GM18858 (cell line): ENCODE data around the gene TRPC3.

Experiments used
- ATAC-seq: cut with Tn5 transposase; IDR thresholded peaks from one replicate; pipeline ENCODE4 v1.9.1; 2021; ENCODE audit not compliant: unreplicated experiment

TRPC3 gene

GRCh38 chr4:121951521-121952110 is at the start of gene TRPC3:
Gene TRPC3 (minus strand): TSS chr4:121952060. CDS start chr4:121951680, 380 bp downstream.
- ATAC-seq = peak; percentile 26

DNA sequence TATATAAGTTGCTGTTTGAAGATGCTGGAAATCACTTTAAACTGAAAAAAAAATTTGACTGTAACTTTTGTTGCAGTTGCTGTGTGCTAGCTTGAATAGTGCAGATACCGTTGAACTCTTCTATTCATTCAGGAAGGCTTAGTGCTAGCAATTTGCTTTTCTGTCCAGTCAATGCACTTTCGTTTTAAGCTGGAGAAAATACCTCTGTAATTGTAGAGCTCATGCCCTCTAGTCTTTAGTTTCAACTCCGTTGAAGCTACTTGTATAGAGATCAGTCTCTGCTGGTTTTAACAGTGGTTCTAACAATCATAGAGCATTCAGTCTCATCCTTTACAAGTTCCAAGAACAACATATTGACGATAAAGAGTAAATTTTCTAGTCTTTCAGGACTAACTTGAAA is 49.0 kb upstream of the TRPC3 start:
- no peak for ATAC-seq

GRCh38 chr4:121998024-121998423 is 46.2 kb upstream of the TRPC3 start:
- ATAC-seq = no peak

DNA sequence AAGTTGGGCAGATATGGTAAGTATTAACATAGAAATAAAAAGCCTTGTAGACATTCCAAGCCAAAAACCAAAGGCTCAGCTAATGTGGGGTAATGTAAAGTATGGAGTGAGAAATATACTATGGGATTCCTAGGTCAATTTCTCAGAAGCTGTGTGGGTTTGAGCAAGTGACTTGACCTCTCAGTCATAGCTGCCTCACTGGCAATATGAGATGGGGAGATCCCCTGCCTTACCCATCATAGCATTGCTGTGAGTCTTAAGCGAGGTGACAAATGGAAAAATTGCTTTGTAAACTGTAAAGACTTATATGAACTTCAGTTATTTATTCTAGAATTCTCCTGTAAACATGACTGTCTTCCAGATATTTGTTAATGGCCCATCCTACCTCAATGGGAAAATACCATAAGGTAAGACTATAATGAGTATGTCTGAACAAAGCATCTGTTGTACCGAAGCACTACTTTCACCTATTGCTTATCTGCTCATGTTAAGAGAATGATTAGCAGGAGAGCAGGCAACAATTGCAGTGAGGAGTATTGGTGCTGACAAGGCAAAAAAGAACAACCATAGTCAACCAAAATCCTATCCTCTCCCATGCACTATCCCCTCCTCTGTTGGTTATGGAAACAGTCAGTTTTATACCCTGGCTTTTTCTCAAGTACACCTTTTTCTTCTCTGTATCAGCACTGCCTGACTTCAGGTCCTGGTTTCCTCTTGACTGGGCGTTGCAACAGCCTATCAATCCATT is 44.1 kb upstream of the TRPC3 start:
- no peak for ATAC-seq

DNA sequence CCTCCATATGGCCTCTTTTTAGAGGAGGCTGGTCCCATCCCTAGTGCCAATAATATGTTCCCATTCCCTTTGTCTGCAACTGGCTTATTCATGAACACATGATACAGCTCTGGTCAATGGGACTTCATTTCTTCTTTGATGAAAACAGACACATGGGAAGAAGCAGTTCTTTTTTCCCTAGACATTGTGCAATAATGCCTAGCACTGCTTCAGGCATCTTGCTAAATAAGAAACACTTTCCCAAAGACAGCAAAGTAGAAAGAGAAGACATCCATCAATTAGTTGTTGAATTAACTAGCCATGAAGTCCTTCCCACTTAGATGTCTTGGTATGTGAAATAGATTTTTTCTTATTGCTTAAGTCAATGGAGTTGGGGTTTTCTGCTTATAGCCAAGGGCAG is 40.1 kb upstream of the TRPC3 start:
- ATAC-seq = no peak

GRCh38 chr4:121990489-121990888 is 38.6 kb upstream of the TRPC3 start:
- no peak for ATAC-seq

GRCh38 chr4:121989715-121990114 is 37.9 kb upstream of the TRPC3 start:
- no peak for ATAC-seq

DNA sequence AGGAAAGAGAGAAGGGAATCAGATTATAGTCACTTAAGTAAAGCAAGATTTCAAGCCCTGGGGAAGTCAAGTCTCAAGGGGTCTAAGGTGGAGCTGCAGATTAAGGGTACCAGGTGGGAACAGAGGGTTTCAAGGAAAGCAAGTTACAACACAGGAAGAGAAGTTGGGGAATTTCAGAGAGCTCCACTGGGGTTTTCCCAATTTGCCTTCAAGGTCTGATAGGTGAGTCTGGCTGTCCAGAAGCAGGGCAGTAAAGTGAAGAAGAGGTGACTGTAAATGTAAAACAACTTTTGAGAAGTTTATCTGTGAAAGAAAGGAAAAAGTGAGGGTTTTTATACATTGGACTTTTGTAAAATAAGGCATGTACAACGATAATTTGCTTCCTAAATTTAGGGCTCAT is 37.1 kb upstream of the TRPC3 start:
- ATAC-seq = no peak

- no peak for ATAC-seq
Observed at GRCh38 chr4:121980643-121981042, 28.8 kb upstream of the TRPC3 start.

DNA sequence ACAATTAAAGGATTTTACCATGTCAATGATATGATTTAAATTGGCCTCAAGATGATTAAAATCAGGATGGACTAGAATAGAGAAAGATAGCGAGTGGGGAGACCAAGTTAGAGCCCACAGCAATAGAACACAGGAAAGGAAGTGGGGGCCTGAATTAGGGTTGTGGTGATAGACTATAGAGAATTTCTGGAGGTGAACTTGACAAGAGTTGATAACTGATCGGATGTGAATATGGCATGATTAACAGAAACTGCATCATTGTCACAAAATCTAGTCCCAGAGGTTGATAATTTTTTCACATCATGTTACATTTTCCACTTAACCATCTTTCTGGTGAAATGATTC is 26.3 kb upstream of the TRPC3 start:
- peak; percentile 36 for ATAC-seq

DNA sequence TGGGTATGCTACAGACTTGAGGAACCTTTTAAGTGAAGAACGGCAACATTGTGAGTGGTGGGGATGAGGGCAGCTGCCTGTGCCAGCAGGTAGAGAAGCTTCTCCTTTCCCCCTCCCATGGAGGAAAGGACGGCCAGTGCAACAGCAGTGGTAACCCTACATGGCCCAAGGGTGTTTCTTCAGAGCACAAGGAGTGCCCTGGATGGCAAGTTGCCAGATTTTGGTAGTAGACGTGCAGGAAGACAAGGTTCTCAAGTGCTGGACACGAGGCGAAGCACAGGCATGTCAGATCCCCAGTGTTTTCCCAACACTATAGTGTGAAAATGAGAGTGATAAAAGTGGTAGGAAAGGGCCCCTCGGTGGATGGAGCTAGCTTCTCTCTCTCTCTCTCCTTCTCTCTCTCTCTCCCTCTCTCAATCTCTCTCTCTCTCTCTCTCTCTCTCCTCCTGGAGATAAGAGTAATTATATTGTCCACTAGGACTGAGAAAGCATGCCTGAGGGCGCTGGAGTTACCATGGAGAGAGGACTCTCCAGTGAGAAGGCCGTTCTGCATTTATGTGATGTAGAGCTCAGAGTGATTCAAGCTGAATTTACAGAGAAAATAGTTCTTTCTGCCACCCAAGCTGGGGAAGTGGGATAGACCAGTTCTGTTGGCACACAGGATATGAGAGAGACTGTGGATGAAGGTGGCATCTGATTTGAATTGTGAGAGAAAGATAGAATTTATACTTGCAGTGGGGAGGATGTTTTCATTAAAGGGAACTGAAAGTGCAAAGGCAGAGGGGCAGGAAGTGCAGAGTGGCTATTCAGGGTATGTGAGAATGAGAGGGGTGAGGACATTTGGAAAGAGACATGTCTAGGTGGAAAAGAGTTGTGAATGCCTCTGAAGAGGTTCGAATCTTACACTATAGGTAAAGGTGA is 25.7 kb upstream of the TRPC3 start:
- ATAC-seq = peak; percentile 99

DNA sequence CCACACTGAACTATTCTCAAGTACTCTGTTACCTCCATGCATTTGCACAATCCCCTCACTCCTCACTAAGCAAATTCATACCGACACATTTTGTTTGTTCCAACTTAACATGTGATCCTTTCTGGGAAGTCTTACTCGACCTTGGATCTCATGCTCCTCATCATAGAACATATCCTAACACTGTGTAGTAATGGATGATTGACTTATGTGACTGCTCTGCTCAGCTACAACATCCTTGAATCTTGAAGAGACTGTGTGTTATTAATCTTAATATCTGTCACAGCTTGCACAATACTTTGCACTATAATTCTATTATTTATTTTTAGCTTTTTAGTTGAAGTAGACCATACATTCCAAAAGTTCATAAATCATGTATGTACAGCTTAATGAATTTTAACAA is 23.9 kb upstream of the TRPC3 start:
- ATAC-seq = no peak

DNA sequence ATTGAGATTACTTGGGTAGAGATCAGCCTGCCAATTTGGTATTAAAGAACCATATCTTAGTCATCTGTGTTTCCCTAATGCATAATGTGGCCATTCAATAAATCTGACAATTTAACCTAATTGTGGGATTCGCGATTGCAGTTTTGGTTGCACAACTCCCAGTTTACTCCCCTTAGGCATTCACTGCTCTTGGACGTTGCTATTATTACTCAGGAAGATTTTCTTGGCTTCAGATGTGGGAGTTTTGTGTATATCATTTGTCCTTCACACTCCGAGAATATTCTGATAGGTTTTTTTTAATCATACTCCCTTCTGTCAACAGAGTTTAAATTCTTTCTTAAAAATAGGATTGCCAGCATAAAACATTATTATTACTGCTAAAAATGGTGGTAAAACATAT is 22.0 kb upstream of the TRPC3 start:
- no peak for ATAC-seq

- no peak for ATAC-seq
Observed at GRCh38 chr4:121968859-121969258, 17.0 kb upstream of the TRPC3 start.

- ATAC-seq = no peak
Observed at GRCh38 chr4:121964958-121965357, 13.1 kb upstream of the TRPC3 start.

DNA sequence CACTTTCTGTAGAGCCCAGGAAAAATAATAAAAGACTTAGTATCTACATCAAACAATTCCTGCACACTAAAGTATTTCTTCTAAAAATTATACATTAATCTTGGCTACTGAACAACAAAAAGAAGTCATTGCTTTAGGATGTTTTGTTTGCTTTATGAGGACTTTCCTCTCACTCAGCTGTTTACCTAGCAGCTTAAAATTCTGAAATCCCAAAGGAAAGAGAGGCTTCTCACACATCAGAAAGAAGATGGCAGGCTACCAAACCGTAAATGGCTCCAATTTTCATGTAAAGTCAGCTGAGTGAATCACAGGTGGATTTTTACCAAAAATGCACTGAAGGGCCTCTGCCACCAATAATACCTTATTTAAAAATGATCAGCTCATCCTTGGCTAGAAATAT is 9.0 kb upstream of the TRPC3 start:
- no peak for ATAC-seq

DNA sequence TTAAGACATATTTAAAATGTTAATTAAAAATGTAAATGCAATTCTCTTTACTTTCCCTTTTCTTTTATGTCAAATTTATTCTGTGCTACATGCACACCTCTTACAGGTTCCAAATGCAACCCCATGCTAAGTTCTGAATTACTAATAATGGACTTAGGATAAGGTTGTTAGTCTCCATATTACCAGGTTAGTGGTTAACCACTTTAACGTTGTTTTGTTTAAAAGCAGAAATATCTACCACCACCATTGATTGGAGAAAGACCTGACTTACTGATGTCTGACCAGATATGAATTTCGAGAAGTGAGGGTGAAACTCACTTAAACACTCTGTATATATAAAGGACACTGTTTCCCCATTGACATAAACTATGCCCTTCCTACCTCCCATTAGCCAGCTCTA is 6.9 kb upstream of the TRPC3 start:
- no peak for ATAC-seq

GRCh38 chr4:121957266-121957665 is 5.4 kb upstream of the TRPC3 start:
- no peak for ATAC-seq

GRCh38 chr4:121953860-121954259 is 2.0 kb upstream of the TRPC3 start:
- ATAC-seq = no peak

DNA sequence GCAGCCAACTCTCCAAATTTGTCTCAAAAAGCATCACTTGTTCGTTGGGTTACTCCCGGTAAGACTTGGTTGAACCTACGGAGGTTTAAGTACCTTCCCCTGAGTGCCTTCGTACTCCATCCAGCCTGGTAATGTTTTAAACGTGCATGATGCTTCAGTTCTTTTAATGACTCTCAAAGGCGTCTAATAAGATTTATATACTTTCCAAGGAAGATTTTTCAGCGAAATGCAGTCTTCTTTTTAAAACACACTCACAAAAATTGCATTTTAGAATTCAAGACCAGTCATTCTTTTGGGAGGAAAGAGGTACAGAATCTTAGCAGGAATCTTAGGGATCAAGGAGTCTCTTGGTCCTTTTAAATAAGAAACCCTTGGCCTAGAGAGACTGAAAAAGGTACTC is 430 bp upstream of the TRPC3 start:
- no peak for ATAC-seq

DNA sequence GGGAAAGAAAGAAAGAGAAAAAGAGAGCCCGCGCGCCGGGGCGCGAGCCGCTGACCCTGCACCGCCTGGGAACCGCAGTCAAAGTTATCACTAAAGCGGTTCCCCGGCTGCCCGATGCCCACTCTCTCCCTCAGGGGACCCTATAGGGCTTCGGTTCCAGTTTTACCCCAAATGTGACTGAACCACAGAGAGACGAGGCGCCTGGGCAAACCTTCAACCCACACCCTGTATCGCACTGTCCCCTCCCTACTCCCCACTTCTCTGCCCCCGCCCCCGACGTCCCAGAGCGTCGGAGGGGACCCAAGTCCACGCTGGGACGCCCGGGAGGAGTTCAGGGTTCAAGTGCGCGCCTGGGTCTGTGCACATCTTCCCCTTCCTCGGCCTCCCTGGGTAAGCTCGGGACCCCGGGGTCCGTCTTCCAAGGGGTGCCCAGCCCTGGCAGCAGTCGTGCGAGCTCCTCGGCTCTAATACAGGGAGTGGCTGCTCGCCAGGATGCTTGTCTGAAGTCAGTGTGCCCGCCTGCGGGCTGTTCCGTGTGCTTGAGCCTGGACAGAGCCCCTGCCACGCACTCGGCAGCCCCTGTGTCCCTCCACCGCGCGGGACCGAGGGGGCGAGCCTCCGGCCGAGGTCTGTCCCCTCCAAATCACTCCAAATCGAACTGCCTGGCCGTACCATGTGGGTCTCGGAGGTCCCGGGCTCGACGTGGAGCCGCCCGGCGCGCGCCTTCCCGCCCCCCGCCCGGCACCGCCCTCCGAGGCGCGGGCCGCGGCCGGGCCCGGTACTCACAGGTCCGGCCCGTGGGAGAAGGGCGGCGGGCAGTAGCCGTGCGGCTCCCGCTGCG is 960 bp downstream of the TRPC3 start:
- ATAC-seq = peak; percentile 10
